HUES64 (cell line): ENCODE measurements around the gene NSMCE1.

Experiments used
- H3K27ac ChIP-seq: 2 replicates; pipeline ENCODE4 v1.7.0; 2013; ENCODE audit warnings: low read depth, low read length, inconsistent platforms
- H3K27me3 ChIP-seq: 2 replicates; pipeline ENCODE4 v1.6.1; 2013; ENCODE audit warnings: mild to moderate bottlenecking, low read length; ENCODE audit not compliant: insufficient read depth
- H3K36me3 ChIP-seq: 2 replicates; pipeline ENCODE4 v1.6.1; 2013; ENCODE audit warnings: mild to moderate bottlenecking, low read length; ENCODE audit not compliant: insufficient read depth
- H3K4me1 ChIP-seq: 2 replicates; pipeline ENCODE4 v1.6.1; 2013; ENCODE audit warnings: mild to moderate bottlenecking, low read length, moderate library complexity; ENCODE audit not compliant: insufficient read depth
- H3K4me3 ChIP-seq: 2 replicates; pipeline ENCODE4 v1.5.1; 2013; ENCODE audit warnings: mild to moderate bottlenecking, low read length, moderate library complexity
- H3K9ac ChIP-seq: 2 replicates; pipeline ENCODE4 v1.6.1; 2013; ENCODE audit warnings: mild to moderate bottlenecking, low read depth, low read length
- H3K9me3 ChIP-seq: 2 replicates; pipeline ENCODE4 v1.6.1; 2013; ENCODE audit warnings: low read depth, low read length; ENCODE audit not compliant: insufficient read depth
- WGBS: fragments of 150-250, 120-280 bp; methylation state at CpG from one replicate; pipeline ENCODE4 v1.1.7; 2013; ENCODE audit warnings: missing lambda C conversion rate; 5-methylcytosine and 5-hydroxymethylcytosine counted together

Gene NSMCE1

DNA sequence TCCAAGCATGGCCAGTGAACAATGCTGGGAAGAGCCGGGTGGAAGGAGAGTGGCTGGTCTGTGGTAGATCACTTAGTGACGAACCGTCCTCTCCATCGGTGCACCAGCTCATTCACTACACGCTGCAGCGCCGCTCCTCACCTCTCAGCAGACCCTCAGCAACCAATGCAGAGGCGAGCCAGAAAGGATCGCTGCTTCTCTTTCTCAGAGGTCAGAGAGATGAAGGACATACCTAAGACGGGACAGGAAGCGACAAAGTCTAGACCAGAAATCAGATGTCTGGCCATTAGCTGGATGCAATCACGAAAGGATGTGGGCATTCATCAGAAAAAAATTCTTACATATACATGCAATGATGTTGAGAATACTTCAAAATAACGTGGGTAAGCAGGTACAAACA lies 26.9 kb downstream of the NSMCE1 start:
- Histone ChIP-seq H3K9ac (no peak overlapping the region), H3K9me3 (no peaks in the 10 kb centered on the region), H3K4me1 (peaks cover 14% of the 10 kb centered on the region; the same call in 1 of the 2 replicates), H3K36me3 (no peaks in the 10 kb centered on the region), H3K4me3 (no peak overlapping the region), H3K27me3 (no peaks in the 10 kb centered on the region), H3K27ac (no peak overlapping the region)
- WGBS: 86% methylated on average over 13 of the region's 13 CpGs

DNA sequence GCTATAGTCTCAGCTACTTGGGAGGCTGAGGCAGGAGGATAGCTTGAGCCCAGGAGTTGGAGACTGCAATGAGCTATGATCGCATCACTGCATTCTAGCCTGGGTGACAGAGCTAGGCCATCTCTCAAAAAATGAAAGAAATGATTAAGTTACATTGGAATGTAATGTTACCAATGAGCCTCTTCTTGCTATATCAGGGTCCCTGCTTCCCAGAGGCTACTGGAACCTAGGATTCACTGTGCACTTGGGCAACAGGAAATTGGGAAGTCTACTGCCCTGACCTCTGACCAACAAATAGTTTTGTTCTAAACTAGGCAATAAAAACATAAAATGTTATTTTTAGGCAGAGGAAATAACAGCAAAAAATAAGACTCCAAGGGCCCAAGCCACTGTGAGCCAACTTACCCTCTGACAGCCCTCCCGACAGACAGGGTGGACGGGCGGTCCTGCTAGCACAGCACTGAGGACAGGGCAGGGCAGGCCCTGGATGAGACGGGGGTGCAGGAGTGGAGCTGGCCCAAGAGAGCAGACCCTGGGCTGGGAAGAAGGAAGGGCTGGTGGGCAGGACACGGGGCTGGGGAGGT lies 27.5 kb downstream of the NSMCE1 start:
- 95% methylated on average over 6 of the region's 6 CpGs for WGBS
- peaks cover 14% of the 10 kb centered on the region; the same call in 1 of the 2 replicates for H3K4me1 ChIP-seq

GRCh38 chr16:27239906-27240655 lies 28.5 kb downstream of the NSMCE1 start:
- H3K4me3 ChIP-seq: no peak overlapping the region
- H3K27me3 ChIP-seq: no peaks in the 10 kb centered on the region
- no peak overlapping the region for H3K27ac ChIP-seq
- H3K4me1 ChIP-seq: peaks cover 14% of the 10 kb centered on the region; the same call in 1 of the 2 replicates
- WGBS: 88% methylated on average over 9 of the region's 9 CpGs
- H3K9ac ChIP-seq: no peak overlapping the region
- H3K36me3 ChIP-seq: no peaks in the 10 kb centered on the region
- no peaks in the 10 kb centered on the region for H3K9me3 ChIP-seq

More for the DNA sequence above, 27.5 kb downstream of the NSMCE1 start:
- Histone ChIP-seq H3K27me3 (no peaks in the 10 kb centered on the region), H3K27ac (no peak overlapping the region), H3K4me3 (no peak overlapping the region), H3K9ac (no peak overlapping the region), H3K9me3 (no peaks in the 10 kb centered on the region), H3K36me3 (no peaks in the 10 kb centered on the region)

- 95% methylated on average over 5 of the region's 5 CpGs for WGBS
- Histone ChIP-seq H3K36me3 (no peaks in the 10 kb centered on the region), H3K4me3 (no peak overlapping the region), H3K9ac (no peak overlapping the region), H3K27ac (no peak overlapping the region), H3K4me1 (peaks cover 14% of the 10 kb centered on the region; the same call in 1 of the 2 replicates), H3K27me3 (no peaks in the 10 kb centered on the region), H3K9me3 (no peaks in the 10 kb centered on the region)
These were observed 29.5 kb downstream of the NSMCE1 start for GRCh38 chr16:27239026-27239425.

- 96% methylated on average over 2 of the region's 2 CpGs for WGBS
- no peaks in the 10 kb centered on the region for H3K9me3 ChIP-seq
- H3K4me3 ChIP-seq: no peak overlapping the region
- H3K36me3 ChIP-seq: no peaks in the 10 kb centered on the region
- H3K27me3 ChIP-seq: no peaks in the 10 kb centered on the region
- H3K4me1 ChIP-seq: peaks cover 14% of the 10 kb centered on the region; the same call in 1 of the 2 replicates
- H3K27ac ChIP-seq: no peak overlapping the region
- no peak overlapping the region for H3K9ac ChIP-seq
These were observed 30.0 kb downstream of the NSMCE1 start for GRCh38 chr16:27238591-27238990.

DNA sequence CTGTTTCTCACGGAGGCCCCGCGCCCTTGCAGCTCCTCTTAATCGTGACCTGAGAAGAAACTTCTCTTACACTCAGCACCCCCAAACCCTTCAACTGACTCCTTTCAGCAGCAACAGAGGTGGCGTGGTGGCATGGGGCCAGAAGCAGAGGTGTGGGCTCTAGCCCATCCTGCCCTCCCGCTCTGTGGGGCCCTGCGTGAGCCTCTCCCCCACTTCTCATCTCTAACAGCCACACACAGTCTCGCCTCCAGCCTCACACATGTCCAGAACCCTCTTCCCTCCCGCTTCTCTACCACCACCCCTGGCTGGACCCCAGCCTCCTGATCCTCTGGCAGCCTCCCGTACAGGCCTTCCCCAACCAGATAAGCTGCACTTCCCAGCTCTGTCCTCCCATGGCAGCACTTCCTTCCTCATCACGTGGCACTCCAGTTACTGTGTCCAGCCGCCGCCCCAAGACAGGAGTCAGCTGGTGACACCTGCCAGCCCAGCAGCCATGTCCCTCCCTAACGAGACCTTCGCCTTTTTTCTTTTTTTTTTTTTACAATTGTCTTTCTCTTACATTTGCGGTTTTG lies 30.5 kb downstream of the NSMCE1 start:
- no peaks in the 10 kb centered on the region for H3K36me3 ChIP-seq
- 83% methylated on average over 13 of the region's 16 CpGs for WGBS
- no peaks in the 10 kb centered on the region for H3K27me3 ChIP-seq
- no peak overlapping the region for H3K9ac ChIP-seq
- no peak overlapping the region for H3K27ac ChIP-seq
- no peak overlapping the region for H3K4me3 ChIP-seq
- H3K4me1 ChIP-seq: peaks cover 11% of the 10 kb centered on the region; the same call in 1 of the 2 replicates
- no peaks in the 10 kb centered on the region for H3K9me3 ChIP-seq

- Histone ChIP-seq H3K9ac (no peak overlapping the region), H3K4me1 (0 out of 2 replicates have a peak, but pooled peaks cover 4% of the 10 kb centered on the region), H3K27ac (no peak overlapping the region), H3K9me3 (no peaks in the 10 kb centered on the region), H3K4me3 (no peak overlapping the region), H3K36me3 (no peaks in the 10 kb centered on the region), H3K27me3 (no peaks in the 10 kb centered on the region)
- WGBS: 86% methylated on average over 22 of the region's 22 CpGs
These were observed 31.2 kb downstream of the NSMCE1 start for GRCh38 chr16:27237219-27238015.

DNA sequence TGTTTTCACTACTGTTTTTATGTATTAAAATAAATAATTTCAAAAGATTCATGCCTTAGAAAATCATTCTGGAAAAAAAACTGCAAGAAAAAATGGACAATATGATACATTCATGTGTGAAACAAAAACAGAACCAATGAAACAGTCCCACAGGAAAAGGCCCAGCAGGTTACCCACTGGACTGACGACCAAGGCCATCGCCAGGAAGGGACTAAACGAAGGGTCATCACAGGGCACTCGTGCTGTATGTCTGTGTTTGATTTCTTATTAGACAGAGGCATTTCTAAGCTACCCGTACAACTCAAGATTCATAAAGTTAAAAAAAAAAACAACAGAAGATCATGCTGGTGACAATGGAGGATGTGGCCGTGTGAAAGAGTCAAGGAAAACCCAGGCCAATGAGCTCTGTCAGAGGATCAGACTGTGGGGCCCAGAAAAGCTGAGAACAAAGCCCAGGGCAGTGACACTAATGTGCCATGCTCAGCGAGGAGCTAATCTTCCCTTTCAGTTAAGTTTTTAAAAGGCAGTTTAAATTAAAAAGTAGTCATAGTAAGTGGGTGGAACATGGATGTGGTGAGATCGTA lies 31.8 kb downstream of the NSMCE1 start:
- no peaks in the 10 kb centered on the region for H3K27me3 ChIP-seq
- H3K9me3 ChIP-seq: no peaks in the 10 kb centered on the region
- 93% methylated on average over 7 of the region's 8 CpGs for whole genome bisulfite sequencing
- H3K9ac ChIP-seq: no peak overlapping the region
- no peak overlapping the region for H3K27ac ChIP-seq
- H3K4me3 ChIP-seq: no peak overlapping the region
- no peaks in the 10 kb centered on the region for H3K36me3 ChIP-seq
- 0 out of 2 replicates have a peak, but pooled peaks cover 4% of the 10 kb centered on the region for H3K4me1 ChIP-seq

GRCh38 chr16:27235938-27236245 lies 32.7 kb downstream of the NSMCE1 start:
- 96% methylated on average over 8 of the region's 8 CpGs for WGBS
- no peaks in the 10 kb centered on the region for H3K27me3 ChIP-seq
- H3K9me3 ChIP-seq: no peaks in the 10 kb centered on the region
- no peaks in the 10 kb centered on the region for H3K36me3 ChIP-seq
- H3K9ac ChIP-seq: no peak overlapping the region
- no peak overlapping the region for H3K27ac ChIP-seq
- no peak overlapping the region for H3K4me3 ChIP-seq
- H3K4me1 ChIP-seq: 0 out of 2 replicates have a peak, but pooled peaks cover 4% of the 10 kb centered on the region

DNA sequence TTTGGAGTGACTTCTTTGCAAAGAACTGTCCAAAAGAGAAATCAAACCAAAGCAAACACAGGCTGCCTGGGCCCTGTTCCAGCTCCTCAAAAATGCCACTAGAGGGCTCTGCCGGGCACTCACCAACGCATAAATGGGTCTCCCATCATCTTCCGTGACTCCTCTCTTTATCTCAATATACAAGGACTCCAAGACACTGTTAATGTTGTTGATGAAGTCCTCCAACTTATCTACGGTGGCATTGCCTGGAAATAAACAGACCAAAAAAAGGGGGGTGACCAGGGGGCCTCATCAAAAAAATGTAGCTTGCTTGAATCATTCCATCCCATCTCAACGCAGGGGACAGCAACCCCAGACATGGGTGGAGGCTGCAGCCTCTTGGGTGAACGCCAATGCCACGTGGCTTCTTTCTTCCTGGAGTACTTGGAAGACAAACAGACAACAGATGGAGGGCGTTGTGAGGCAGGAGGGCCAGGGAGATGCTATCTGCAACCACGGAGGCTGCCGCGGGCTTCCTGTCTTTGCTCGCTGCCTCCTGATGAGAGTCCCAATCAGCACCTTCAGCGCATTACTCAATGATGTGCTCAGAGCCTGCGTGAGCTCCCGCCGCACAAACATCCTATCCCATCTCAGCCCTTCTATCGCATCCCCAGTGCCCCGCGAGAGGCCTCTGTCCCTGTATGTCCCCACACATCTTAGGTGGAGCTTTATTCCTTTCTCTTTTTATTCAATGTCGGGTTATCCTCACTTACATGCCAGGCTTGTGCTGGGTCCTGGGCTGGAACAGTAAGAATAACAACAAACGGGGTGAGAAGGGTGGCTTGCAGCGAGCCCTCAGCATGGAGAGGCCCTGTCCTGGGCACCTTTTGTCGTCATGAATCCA lies 33.3 kb downstream of the NSMCE1 start:
- Histone ChIP-seq H3K27ac (no peak overlapping the region), H3K4me1 (0 out of 2 replicates have a peak, but pooled peaks cover 4% of the 10 kb centered on the region), H3K27me3 (no peaks in the 10 kb centered on the region), H3K9ac (no peak overlapping the region), H3K9me3 (no peaks in the 10 kb centered on the region), H3K36me3 (no peaks in the 10 kb centered on the region), H3K4me3 (no peak overlapping the region)
- WGBS: 73% methylated on average over 23 of the region's 23 CpGs
